Suppressor macrophage treated with lipopolysaccharide for 1 hour (primary cell): Measurements from ENCODE around the gene OTOG.

Experiments used
- DNase-seq, 3 donors: peaks; one replicate each; pipeline ENCODE4 v3.0.0-alpha.2; 2020 to 2022

Gene OTOG

GRCh38 chr11:17547051-17547577, at the start of gene OTOG:
Gene OTOG (plus strand): TSS chr11:17547259. CDS start chr11:17547373, 114 bp downstream.
- no peak for DNase-seq

- no peak for DNase-seq
Observed at GRCh38 chr11:17498058-17498457, 49.0 kb upstream of the OTOG start.

- DNase-seq = no peak
Observed at GRCh38 chr11:17498475-17498874, 48.6 kb upstream of the OTOG start.

- no peak for DNase-seq
Observed at GRCh38 chr11:17500673-17501072, 46.4 kb upstream of the OTOG start.

- DNase-seq = no peak
Observed at GRCh38 chr11:17502630-17503029, 44.4 kb upstream of the OTOG start.

GRCh38 chr11:17504330-17505107, 42.5 kb upstream of the OTOG start:
- DNase-seq = peak; percentile 80 to 93 (median 88)

- no peak for DNase-seq
Observed at GRCh38 chr11:17505146-17505545, 41.9 kb upstream of the OTOG start.

GRCh38 chr11:17506314-17506713, 40.7 kb upstream of the OTOG start:
- no peak for DNase-seq

- DNase-seq = peak in 2 of 3 donors; percentile 7 to 31
Observed at GRCh38 chr11:17506942-17507341, 40.1 kb upstream of the OTOG start.

- no peak for DNase-seq
Observed at GRCh38 chr11:17507773-17508172, 39.3 kb upstream of the OTOG start.

GRCh38 chr11:17508306-17508705, 38.8 kb upstream of the OTOG start:
- no peak for DNase-seq

GRCh38 chr11:17508791-17509190, 38.3 kb upstream of the OTOG start:
- DNase-seq = no peak

GRCh38 chr11:17510507-17511206, 36.4 kb upstream of the OTOG start:
- DNase-seq = no peak

- no peak for DNase-seq
Observed at GRCh38 chr11:17511571-17511970, 35.5 kb upstream of the OTOG start.

GRCh38 chr11:17512101-17512500, 35.0 kb upstream of the OTOG start:
- DNase-seq = no peak

- DNase-seq = peak in 1 of 3 donors; percentile 10
Observed at GRCh38 chr11:17513853-17514252, 33.2 kb upstream of the OTOG start.

- no peak for DNase-seq
Observed at GRCh38 chr11:17514476-17514875, 32.6 kb upstream of the OTOG start.

GRCh38 chr11:17515443-17516176, 31.4 kb upstream of the OTOG start:
- DNase-seq = no peak

GRCh38 chr11:17516551-17517150, 30.4 kb upstream of the OTOG start:
- no peak for DNase-seq

GRCh38 chr11:17517186-17517585, 29.9 kb upstream of the OTOG start:
- DNase-seq = no peak

GRCh38 chr11:17518366-17518765, 28.7 kb upstream of the OTOG start:
- no peak for DNase-seq

GRCh38 chr11:17519061-17519885, 27.8 kb upstream of the OTOG start:
- DNase-seq = no peak
